Measurements from ENCODE around the gene MMD. TPM values are rescaled to one million over a fixed set of nuclear protein-coding genes. Genes with fewer than 3 reads are reported as not detected.

Gene MMD
- total RNA-seq, 1 experiment from 2014 or later: 19.2 TPM

- peaks cover 42% of the 10 kb centered on the region for H3K4me1 Mint-ChIP-seq (ENCODE audit: low read depth, unreplicated experiment)
- CTCF ChIA-PET: interaction anchor here (0.7 kb wide), 1 partner anchor 45 kb away, joined by 3 read pairs; no protein-coding TSS in a partner anchor
- DNase-seq: no peak
- H3K4me3 Mint-ChIP-seq (ENCODE audit: low read depth, unreplicated experiment): no peak overlapping the region
- no peaks in the 10 kb centered on the region for H3K9me3 Mint-ChIP-seq (ENCODE audit: low read depth, unreplicated experiment)
- H3K27me3 Mint-ChIP-seq (ENCODE audit: unreplicated experiment): no peaks in the 10 kb centered on the region
- TF ChIP-seq, protein P1, sequence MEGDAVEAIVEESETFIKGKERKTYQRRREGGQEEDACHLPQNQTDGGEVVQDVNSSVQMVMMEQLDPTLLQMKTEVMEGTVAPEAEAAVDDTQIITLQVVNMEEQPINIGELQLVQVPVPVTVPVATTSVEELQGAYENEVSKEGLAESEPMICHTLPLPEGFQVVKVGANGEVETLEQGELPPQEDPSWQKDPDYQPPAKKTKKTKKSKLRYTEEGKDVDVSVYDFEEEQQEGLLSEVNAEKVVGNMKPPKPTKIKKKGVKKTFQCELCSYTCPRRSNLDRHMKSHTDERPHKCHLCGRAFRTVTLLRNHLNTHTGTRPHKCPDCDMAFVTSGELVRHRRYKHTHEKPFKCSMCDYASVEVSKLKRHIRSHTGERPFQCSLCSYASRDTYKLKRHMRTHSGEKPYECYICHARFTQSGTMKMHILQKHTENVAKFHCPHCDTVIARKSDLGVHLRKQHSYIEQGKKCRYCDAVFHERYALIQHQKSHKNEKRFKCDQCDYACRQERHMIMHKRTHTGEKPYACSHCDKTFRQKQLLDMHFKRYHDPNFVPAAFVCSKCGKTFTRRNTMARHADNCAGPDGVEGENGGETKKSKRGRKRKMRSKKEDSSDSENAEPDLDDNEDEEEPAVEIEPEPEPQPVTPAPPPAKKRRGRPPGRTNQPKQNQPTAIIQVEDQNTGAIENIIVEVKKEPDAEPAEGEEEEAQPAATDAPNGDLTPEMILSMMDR (IDR thresholded peaks at IDR 0.05; ENCODE audit: unreplicated experiment): no peak
- BruUV-seq (replicated peaks): no TSS peak
- no peaks in the 10 kb centered on the region for H3K36me3 Mint-ChIP-seq (ENCODE audit: insufficient read depth, unreplicated experiment)
- H3K27ac Mint-ChIP-seq (ENCODE audit: unreplicated experiment): no peak overlapping the region
- intact Hi-C loops (cut with micrococcal nuclease; ENCODE audit: unreplicated experiment): loop anchor here (5.0 kb wide), 1 partner anchor 67 kb away; no protein-coding TSS in a partner anchor
Observed at GRCh38 chr17:55430541-55431288, 9.1 kb upstream of the MMD start.

GRCh38 chr17:55427587-55427882, 5.9 kb upstream of the MMD start:
- TF ChIP-seq, protein P1 (IDR thresholded peaks at IDR 0.05; ENCODE audit: unreplicated experiment): no peak
- Mint-ChIP-seq H3K4me3 (ENCODE audit: low read depth, unreplicated experiment) (no peak overlapping the region), H3K36me3 (ENCODE audit: insufficient read depth, unreplicated experiment) (no peaks in the 10 kb centered on the region), H3K9me3 (ENCODE audit: low read depth, unreplicated experiment) (no peaks in the 10 kb centered on the region), H3K4me1 (ENCODE audit: low read depth, unreplicated experiment) (peaks cover 15% of the 10 kb centered on the region), H3K27ac (ENCODE audit: unreplicated experiment) (no peak overlapping the region), H3K27me3 (ENCODE audit: unreplicated experiment) (no peaks in the 10 kb centered on the region)
- no peak for DNase-seq
- CTCF ChIA-PET: no interaction called here
- intact Hi-C loops (cut with micrococcal nuclease; ENCODE audit: unreplicated experiment): no loop called here
- BruUV-seq (replicated peaks): no TSS peak

GRCh38 chr17:55426851-55427586, 5.4 kb upstream of the MMD start:
- no TSS peak for BruUV-seq (replicated peaks)
- TF ChIP-seq, protein P1 (IDR thresholded peaks at IDR 0.05; ENCODE audit: unreplicated experiment): no peak
- Mint-ChIP-seq H3K27me3 (ENCODE audit: unreplicated experiment) (no peaks in the 10 kb centered on the region), H3K9me3 (ENCODE audit: low read depth, unreplicated experiment) (no peaks in the 10 kb centered on the region), H3K4me3 (ENCODE audit: low read depth, unreplicated experiment) (no peak overlapping the region), H3K4me1 (ENCODE audit: low read depth, unreplicated experiment) (peaks cover 11% of the 10 kb centered on the region), H3K27ac (ENCODE audit: unreplicated experiment) (no peak overlapping the region), H3K36me3 (ENCODE audit: insufficient read depth, unreplicated experiment) (peaks cover 2% of the 10 kb centered on the region)
- CTCF ChIA-PET: no interaction called here
- DNase-seq: no peak
- intact Hi-C loops (cut with micrococcal nuclease; ENCODE audit: unreplicated experiment): no loop called here

GRCh38 chr17:55424893-55425540, 3.4 kb upstream of the MMD start:
- no peak overlapping the region for H3K4me3 Mint-ChIP-seq (ENCODE audit: low read depth, unreplicated experiment)
- intact Hi-C loops (cut with micrococcal nuclease; ENCODE audit: unreplicated experiment): no loop called here
- CTCF ChIA-PET: no interaction called here
- H3K4me1 Mint-ChIP-seq (ENCODE audit: low read depth, unreplicated experiment): peaks cover under 1% of the 10 kb centered on the region
- H3K27me3 Mint-ChIP-seq (ENCODE audit: unreplicated experiment): no peaks in the 10 kb centered on the region
- TF ChIP-seq, protein P1 (IDR thresholded peaks at IDR 0.05; ENCODE audit: unreplicated experiment): no peak
- no peak overlapping the region for H3K27ac Mint-ChIP-seq (ENCODE audit: unreplicated experiment)
- H3K36me3 Mint-ChIP-seq (ENCODE audit: insufficient read depth, unreplicated experiment): peaks cover 22% of the 10 kb centered on the region
- no peak for DNase-seq
- BruUV-seq (replicated peaks): no TSS peak
- H3K9me3 Mint-ChIP-seq (ENCODE audit: low read depth, unreplicated experiment): no peaks in the 10 kb centered on the region
